Measurements from ENCODE around the gene PDE12. TPM values are rescaled to one million over a fixed set of nuclear protein-coding genes. Genes with fewer than 3 reads are reported as not detected.

The PDE12 gene
- total and polyA plus RNA-seq, 2 of the 8 experiments (the other 6 are each of a cell fraction or from before 2014, with no cell fraction given), result 9.0 to 12.1 TPM

DNA sequence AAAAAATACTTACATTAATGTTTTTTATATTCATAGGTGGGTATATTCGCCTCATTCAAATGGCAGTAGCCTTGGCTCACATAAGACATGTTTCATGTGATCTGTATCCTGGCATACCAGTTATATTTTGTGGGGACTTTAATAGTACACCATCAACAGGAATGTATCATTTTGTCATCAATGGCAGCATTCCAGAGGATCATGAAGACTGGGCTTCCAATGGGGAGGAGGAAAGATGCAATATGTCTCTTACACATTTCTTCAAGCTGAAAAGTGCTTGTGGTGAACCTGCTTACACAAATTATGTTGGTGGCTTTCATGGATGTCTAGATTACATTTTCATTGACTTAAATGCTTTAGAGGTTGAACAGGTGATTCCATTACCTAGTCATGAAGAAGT is 3.5 kb downstream of the PDE12 start:
- H3K14ac ChIP-seq (ENCODE audit: insufficient read length), result no peak overlapping the region
- TF ChIP-seq SUZ12 (IDR thresholded peaks at IDR 0.05; ENCODE audit: low read length) (no peak), TAF7 (optimal IDR thresholded peaks at IDR 0.05; ENCODE audit: borderline replicate concordance, low read depth, low read length) (no peak), FOSL1 (IDR thresholded peaks at IDR 0.05; ENCODE audit: insufficient read depth, low read depth, low read length) (no peak), CEBPB (IDR thresholded peaks at IDR 0.05; ENCODE audit: low read depth, low read length) (no peak), POLR2A (IDR thresholded peaks at IDR 0.05; ENCODE audit: control extremely low read depth in 1 of 2, low read depth in 2 of 2, low read length in 2 of 2) (no peak), JUN (IDR thresholded peaks at IDR 0.05; ENCODE audit: low read depth, low read length) (no peak), TEAD4 (IDR thresholded peaks at IDR 0.05; ENCODE audit: low read depth, low read length) (no peak), TAF1 (IDR thresholded peaks at IDR 0.05; ENCODE audit: low read depth, low read length) (no peak), GTF2F1 (IDR thresholded peaks at IDR 0.05; ENCODE audit: borderline replicate concordance, low read depth, low read length) (no peak), RNF2 (IDR thresholded peaks at IDR 0.05; ENCODE audit: borderline replicate concordance, low read depth, low read length, missing control alignments, poor library complexity, severe bottlenecking) (no peak), GABPA (IDR thresholded peaks at IDR 0.05; ENCODE audit: borderline replicate concordance, insufficient read depth, low read length) (no peak), SIRT6 (IDR thresholded peaks at IDR 0.05; ENCODE audit: low read length) (no peak), ZNF274 (IDR thresholded peaks at IDR 0.05; ENCODE audit: borderline replicate concordance, extremely low read depth, low read length) (no peak), TCF12 (IDR thresholded peaks at IDR 0.05; ENCODE audit: low read depth, low read length) (no peak)
- H2AFZ ChIP-seq (ENCODE audit: low read length), result no peak overlapping the region
- no peak overlapping the region for H4K5ac ChIP-seq (ENCODE audit: insufficient read length, low read depth, low read length)
- DNase-seq (ENCODE audit: low read depth in 1 of 2, low spot score in 2 of 2) (no peak), FAIRE-seq (no peak)
- no peak overlapping the region for H4K91ac ChIP-seq (replicated peaks; ENCODE audit: insufficient read length, low read length)
- H3K9me3 ChIP-seq (ENCODE audit: insufficient read depth in 2 of 2, low read depth in 1 of 2, low read length in 1 of 2), result no peaks in the 10 kb centered on the region
- no peak overlapping the region for H2BK15ac ChIP-seq (ENCODE audit: low read length)
- H2BK5ac ChIP-seq (ENCODE audit: low read depth, low read length), result no peak overlapping the region
- H3K4ac ChIP-seq (replicated peaks; ENCODE audit: insufficient read length, low read depth, low read length), result no peak overlapping the region
- ChIA-PET POLR2A (ENCODE audit: partially characterized antibody) (interaction anchor here (5.7 kb wide), 1 partner anchor 9 kb away, joined by 39 read pairs; no protein-coding TSS in a partner anchor), CTCF (ENCODE audit: partially characterized antibody) (no interaction called here)
- H3K9ac ChIP-seq (replicated peaks in 1 of 4; ENCODE audit: extremely low read depth in 1 of 4, low read depth in 3 of 4, low read length in 3 of 4), result no peak overlapping the region
- H3K36me3 ChIP-seq (ENCODE audit: control insufficient read depth in 2 of 4, insufficient read depth in 4 of 4, low read length in 3 of 4), result peaks cover 0 to 8% (median 0%) of the 10 kb centered on the region in 4 experiments; a peak in 3 of 8 replicates
- WGBS, 2 experiments (ENCODE audit: extremely low coverage in 1 of 2, insufficient coverage in 1 of 2, insufficient read length in 1 of 2, insufficient replicate concordance in 2 of 2, low coverage in 1 of 2, low lambda C conversion rate in 2 of 2, missing lambda C conversion rate in 1 of 2), result 88% methylated on average over 1 of the region's 1 CpG; no CpG with 5 or more reads in 1 of the 2 experiments
- H3K4me1 ChIP-seq (replicated peaks in 1 of 4; ENCODE audit: control insufficient read depth in 3 of 4, insufficient read depth in 4 of 4, low read length in 3 of 4), result peaks cover 0 to 4% (median 2%) of the 10 kb centered on the region in 4 experiments; a peak in 5 of 7 replicates
- H3K4me3 ChIP-seq (ENCODE audit: extremely low read depth in 1 of 4, insufficient read depth in 2 of 4, low read depth in 3 of 4, low read length in 4 of 4), result no peak overlapping the region
- H4K8ac ChIP-seq (ENCODE audit: extremely low read depth, insufficient read depth, low read length), result no peak overlapping the region; the same call in 1 of the 2 replicates
- H4K20me1 ChIP-seq (replicated peaks in 1 of 2; ENCODE audit: control insufficient read depth in 1 of 2, insufficient read depth in 2 of 2, low read length in 2 of 2), result peaks cover 0 to 14% of the 10 kb centered on the region in 2 experiments
- H2BK120ac ChIP-seq (replicated peaks; ENCODE audit: low read depth, low read length), result no peak overlapping the region
- H2BK20ac ChIP-seq (ENCODE audit: low read length), result no peak overlapping the region
- H3K23me2 ChIP-seq (ENCODE audit: low read depth, low read length), result peaks cover 19% of the 10 kb centered on the region
- no peak overlapping the region for H2AK5ac ChIP-seq (ENCODE audit: low read depth, low read length)
- H3K23ac ChIP-seq (ENCODE audit: insufficient read length), result no peak overlapping the region
- H3K56ac ChIP-seq (replicated peaks; ENCODE audit: insufficient read length, low read depth, low read length), result no peak overlapping the region
- no peak overlapping the region for H3K27ac ChIP-seq (ENCODE audit: low read depth, low read length)
- no peak overlapping the region for H2BK12ac ChIP-seq (ENCODE audit: low read depth, low read length)
- H3K4me2 ChIP-seq (ENCODE audit: insufficient read depth in 1 of 2, low read depth in 2 of 2, low read length in 2 of 2), result no peak overlapping the region
- peaks cover 6% of the 10 kb centered on the region for H3K79me1 ChIP-seq (ENCODE audit: low read depth, low read length)
- H3K27me3 ChIP-seq (replicated peaks in 1 of 4; ENCODE audit: control insufficient read depth in 3 of 4, extremely low read depth in 1 of 4, insufficient read depth in 3 of 4, low read length in 3 of 4), result no peaks in the 10 kb centered on the region; a peak in 2 of 7 replicates
- peaks cover 0 to 13% of the 10 kb centered on the region in 2 experiments; a peak in 2 of 4 replicates for H3K79me2 ChIP-seq (ENCODE audit: control insufficient read depth in 1 of 2, insufficient read depth in 2 of 2, low read length in 2 of 2)
- no peak overlapping the region for H3K18ac ChIP-seq (ENCODE audit: extremely low read depth, low read length)

All from H1 (cell line).